Thymus (tissue), 11 donors: Measurements from ENCODE around the gene ST6GALNAC4. TPM values are rescaled to one million over a fixed set of nuclear protein-coding genes. Genes with fewer than 3 reads are reported as not detected.

Experiments
- DNase-seq, 9 donors: peaks; one replicate each; pipeline ENCODE4 v3.0.0-alpha.2; 2013; ENCODE audit warnings: low spot score in 9 of 9, low read depth in 6 of 9, missing footprints in 1 of 9
- H3K27ac ChIP-seq, 2 donors: one replicate each; pipeline ENCODE4 v1.5.1; 2013; ENCODE audit warnings: control low read depth in 1 of 2, low read depth in 1 of 2, low read length in 1 of 2, mild to moderate bottlenecking in 1 of 2, moderate library complexity in 1 of 2
- H3K27me3 ChIP-seq, 2 donors: one replicate each; pipeline ENCODE4 v1.5.1; 2013; ENCODE audit warnings: low read length in 1 of 2; ENCODE audit not compliant: control insufficient read depth in 2 of 2, insufficient read depth in 1 of 2
- H3K36me3 ChIP-seq, 2 donors: one replicate each; pipeline ENCODE4 v1.5.1; 2013; ENCODE audit warnings: low read length in 1 of 2, mild to moderate bottlenecking in 1 of 2, moderate library complexity in 1 of 2; ENCODE audit not compliant: control insufficient read depth in 2 of 2, insufficient read depth in 2 of 2
- H3K4me1 ChIP-seq, 2 donors: one replicate each; pipeline ENCODE4 v1.5.1; 2013; ENCODE audit warnings: low read length in 2 of 2; ENCODE audit not compliant: control insufficient read depth in 2 of 2, insufficient read depth in 2 of 2
- H3K4me3 ChIP-seq, 2 donors: one replicate each; pipeline ENCODE4 v1.5.1; 2013; ENCODE audit warnings: low read length in 2 of 2, control low read depth in 1 of 2, mild to moderate bottlenecking in 1 of 2
- H3K9me3 ChIP-seq, 2 donors: one replicate each; pipeline ENCODE4 v1.5.1; 2013; ENCODE audit warnings: low read length in 1 of 2, mild to moderate bottlenecking in 1 of 2; ENCODE audit not compliant: control insufficient read depth in 2 of 2, insufficient read depth in 1 of 2
- WGBS: extraction: QIAGEN DNeasy Blood & Tissue Kit; methylation state at CpG from one replicate; pipeline ENCODE4 v1.1.7; 2013; 5-methylcytosine and 5-hydroxymethylcytosine counted together
- polyA plus RNA-seq: library from polyadenylated mRNA; stranded (reverse); fragments of 200-250 nt; gene quantifications from one replicate; pipeline ENCODE4 v1.2.3, GENCODE V29; 2013
- total RNA-seq: library from RNA; stranded (reverse); fragments of 120-200 nt; gene quantifications from one replicate; pipeline ENCODE4 v1.2.4, GENCODE V29; 2013
- donor health status: healthy.

ST6GALNAC4 gene
- total and polyA plus RNA-seq, 2 donors = 8.5 to 12.8 TPM

GRCh38 chr9:127919253-127919815 is 2.5 kb upstream of the ST6GALNAC4 start:
- peaks cover 6 to 25% of the 10 kb centered on the region in 2 donors for H3K27me3 ChIP-seq
- H3K27ac ChIP-seq = no peak overlapping the region
- H3K4me1 ChIP-seq = peaks cover 29 to 53% of the 10 kb centered on the region in 2 donors
- WGBS = 92% methylated on average over 8 of the region's 8 CpGs
- no peak for DNase-seq
- no peak overlapping the region for H3K4me3 ChIP-seq
- H3K9me3 ChIP-seq = peaks cover 0 to 2% of the 10 kb centered on the region in 2 donors
- peaks cover 0 to 9% of the 10 kb centered on the region in 2 donors for H3K36me3 ChIP-seq

- peaks cover 6 to 17% of the 10 kb centered on the region in 2 donors for H3K27me3 ChIP-seq
- WGBS = 84% methylated on average over 8 of the region's 8 CpGs
- no peak overlapping the region for H3K4me3 ChIP-seq
- H3K9me3 ChIP-seq = peaks cover 0 to 3% of the 10 kb centered on the region in 2 donors
- H3K36me3 ChIP-seq = peaks cover 0 to 11% of the 10 kb centered on the region in 2 donors
- no peak for DNase-seq
- no peak overlapping the region for H3K27ac ChIP-seq
- H3K4me1 ChIP-seq = peaks cover 30 to 58% of the 10 kb centered on the region in 2 donors
These were observed 1.6 kb upstream of the ST6GALNAC4 start for GRCh38 chr9:127918183-127919107.

- peaks cover 6 to 9% of the 10 kb centered on the region in 2 donors for H3K27me3 ChIP-seq
- H3K36me3 ChIP-seq = peaks cover under 1 to 16% of the 10 kb centered on the region in 2 donors
- peak overlapping the region; percentile 29 to 68 for H3K27ac ChIP-seq
- H3K4me1 ChIP-seq = peaks cover 30 to 64% of the 10 kb centered on the region in 2 donors
- H3K4me3 ChIP-seq = peak overlapping the region in 1 of 2 donors; percentile 76
- H3K9me3 ChIP-seq = peaks cover 0 to 3% of the 10 kb centered on the region in 2 donors
- WGBS = 68% methylated on average over 6 of the region's 6 CpGs
- peak in 1 of 9 donors; percentile 48 for DNase-seq
These were observed 762 bp upstream of the ST6GALNAC4 start for GRCh38 chr9:127917603-127918002.

GRCh38 chr9:127915801-127916719 is 781 bp downstream of the ST6GALNAC4 start:
- Histone ChIP-seq H3K27me3 (no peaks in the 10 kb centered on the region), H3K27ac (peak overlapping the region; percentile 48 to 87), H3K4me1 (peaks cover 31 to 70% of the 10 kb centered on the region in 2 donors), H3K4me3 (peak overlapping the region; percentile 73 to 76), H3K36me3 (peaks cover 10 to 27% of the 10 kb centered on the region in 2 donors), H3K9me3 (peaks cover 0 to 3% of the 10 kb centered on the region in 2 donors)
- WGBS = 10% methylated on average over 27 of the region's 27 CpGs
- DNase-seq = peak in 5 of 9 donors; percentile 69 to 91 (median 83)

GRCh38 chr9:127915325-127915752 is 1.5 kb downstream of the ST6GALNAC4 start:
- DNase-seq = no peak
- Histone ChIP-seq H3K27me3 (no peaks in the 10 kb centered on the region), H3K36me3 (peaks cover 10 to 34% of the 10 kb centered on the region in 2 donors), H3K9me3 (peaks cover 0 to 3% of the 10 kb centered on the region in 2 donors), H3K27ac (peak overlapping the region; percentile 0 to 87), H3K4me3 (no peak overlapping the region), H3K4me1 (peaks cover 34 to 77% of the 10 kb centered on the region in 2 donors)
- 78% methylated on average over 5 of the region's 5 CpGs for WGBS

- Histone ChIP-seq H3K27ac (no peak overlapping the region), H3K9me3 (peaks cover 0 to 3% of the 10 kb centered on the region in 2 donors), H3K36me3 (peaks cover 22 to 46% of the 10 kb centered on the region in 2 donors), H3K27me3 (no peaks in the 10 kb centered on the region), H3K4me3 (no peak overlapping the region), H3K4me1 (peaks cover 34 to 77% of the 10 kb centered on the region in 2 donors)
- no peak for DNase-seq
- 98% methylated on average over 11 of the region's 11 CpGs for WGBS
These were observed 3.2 kb downstream of the ST6GALNAC4 start for GRCh38 chr9:127913682-127914081.

- peak overlapping the region in 1 of 2 donors; percentile 9 for H3K27ac ChIP-seq
- H3K4me1 ChIP-seq = peaks cover 32 to 69% of the 10 kb centered on the region in 2 donors
- H3K4me3 ChIP-seq = no peak overlapping the region
- WGBS = 97% methylated on average over 5 of the region's 5 CpGs
- H3K27me3 ChIP-seq = no peaks in the 10 kb centered on the region
- peaks cover 30 to 50% of the 10 kb centered on the region in 2 donors for H3K36me3 ChIP-seq
- peaks cover 0 to 3% of the 10 kb centered on the region in 2 donors for H3K9me3 ChIP-seq
- DNase-seq = no peak
These were observed 4.0 kb downstream of the ST6GALNAC4 start for GRCh38 chr9:127912882-127913281.

GRCh38 chr9:127912296-127912695 is 4.5 kb downstream of the ST6GALNAC4 start:
- DNase-seq = no peak
- H3K27ac ChIP-seq = peak overlapping the region in 1 of 2 donors; percentile 91
- H3K36me3 ChIP-seq = peaks cover 33 to 53% of the 10 kb centered on the region in 2 donors
- no peak overlapping the region for H3K4me3 ChIP-seq
- H3K4me1 ChIP-seq = peaks cover 28 to 64% of the 10 kb centered on the region in 2 donors
- H3K27me3 ChIP-seq = no peaks in the 10 kb centered on the region
- peaks cover 0 to 3% of the 10 kb centered on the region in 2 donors for H3K9me3 ChIP-seq
- 98% methylated on average over 31 of the region's 31 CpGs for WGBS
